Activated CD4-positive, alpha-beta memory T cell treated with anti-CD3 and anti-CD28 coated beads for 36 hours (primary cell): Measurements from ENCODE around the gene TSHR. TPM values are rescaled to one million over a fixed set of nuclear protein-coding genes. Genes with fewer than 3 reads are reported as not detected.
A peak's percentile ranks its signal among the peaks of the same experiment; 100 is the strongest.
"Not testable (repeated sequence)": the region's sequence is repeated elsewhere in the genome, so short reads cannot be mapped to it uniquely, and the experiment has no call there.

Experiments used
- CTCF ChIA-PET: fragments of 350-600 bp; sonication (Branson Sonifier 250); formaldehyde crosslinking; loops from one replicate; lab custom pipeline; 2021; ENCODE audit warnings: antibody characterized with exemption, inconsistent platforms; lab: Charles Lee
- POLR2A ChIA-PET: fragments of 350-600 bp; sonication (Branson Sonifier 250); formaldehyde crosslinking; loops from one replicate; lab custom pipeline; 2021; ENCODE audit warnings: antibody characterized with exemption; lab: Charles Lee
- DNase-seq: peaks from one replicate; pipeline ENCODE4 v3.0.0-alpha.2; 2020
- H3K27ac Mint-ChIP-seq: one replicate; pipeline ENCODE4 v1.8.0; 2021; ENCODE audit warnings: mixed read lengths
- H3K27me3 Mint-ChIP-seq: one replicate; pipeline ENCODE4 v1.8.0; 2021; ENCODE audit warnings: mixed read lengths
- H3K36me3 Mint-ChIP-seq: one replicate; pipeline ENCODE4 v1.8.0; 2021; ENCODE audit warnings: mixed read lengths
- H3K4me1 Mint-ChIP-seq: one replicate; pipeline ENCODE4 v1.8.0; 2021; ENCODE audit warnings: low read depth, mixed read lengths
- H3K4me3 Mint-ChIP-seq: one replicate; pipeline ENCODE4 v1.8.0; 2021; ENCODE audit warnings: mild to moderate bottlenecking, mixed read lengths
- H3K9me3 Mint-ChIP-seq: one replicate; pipeline ENCODE4 v1.8.0; 2021; ENCODE audit warnings: mixed read lengths
- intact Hi-C: fragments of 100-400 bp; cut with micrococcal nuclease; formaldehyde crosslinking; loops from one replicate; pipeline ENCODE4 v1.15.1; 2023
- total RNA-seq, 2 experiments: library from RNA; stranded (reverse); gene quantifications; one replicate each; pipeline ENCODE4 v1.2.3, GENCODE V29; 2021

TSHR gene
- total RNA-seq = not detected

DNA sequence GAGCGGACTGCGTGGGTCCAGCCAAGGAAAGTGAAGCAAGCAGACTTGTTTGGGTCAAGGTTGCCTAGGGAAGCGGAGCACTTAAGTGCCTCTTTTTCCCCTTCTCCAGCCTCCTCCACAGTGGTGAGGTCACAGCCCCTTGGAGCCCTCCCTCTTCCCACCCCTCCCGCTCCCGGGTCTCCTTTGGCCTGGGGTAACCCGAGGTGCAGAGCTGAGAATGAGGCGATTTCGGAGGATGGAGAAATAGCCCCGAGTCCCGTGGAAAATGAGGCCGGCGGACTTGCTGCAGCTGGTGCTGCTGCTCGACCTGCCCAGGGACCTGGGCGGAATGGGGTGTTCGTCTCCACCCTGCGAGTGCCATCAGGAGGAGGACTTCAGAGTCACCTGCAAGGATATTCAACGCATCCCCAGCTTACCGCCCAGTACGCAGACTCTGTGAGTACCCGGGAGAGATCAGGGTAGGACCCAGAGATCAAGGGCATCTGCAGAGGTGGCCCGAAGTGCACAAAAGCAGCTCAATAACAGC is at the start of gene TSHR:
Gene TSHR, plus strand, starts transcription at position 206 of the 526 bp plus-strand sequence. Its CDS starts 60 bp downstream, at position 266.
- ChIA-PET CTCF (interaction anchor here (0.8 to 7.3 kb wide), 11 partner anchors 12 to 509 kb away, joined by 3 to 112 read pairs (median 7); partner anchors contain the start of gene CEP128), POLR2A (interaction anchor here (0.9 kb wide), 1 partner anchor 13 kb away, joined by 3 read pairs; no protein-coding TSS in a partner anchor)
- peaks cover 7% of the 10 kb centered on the region for H3K27me3 Mint-ChIP-seq
- intact Hi-C loops = loop anchor here (1.0 to 2.0 kb wide), 4 partner anchors 32 to 509 kb away; no protein-coding TSS in a partner anchor
- no peak for DNase-seq
- H3K4me1 Mint-ChIP-seq = peaks cover 38% of the 10 kb centered on the region
- peak within 1 kb of the TSS; percentile 73 for H3K4me3 Mint-ChIP-seq
- no peaks in the 10 kb centered on the region for H3K9me3 Mint-ChIP-seq
- H3K36me3 Mint-ChIP-seq = no peaks in the 10 kb centered on the region
- H3K27ac Mint-ChIP-seq = no peak within 1 kb of the TSS

DNA sequence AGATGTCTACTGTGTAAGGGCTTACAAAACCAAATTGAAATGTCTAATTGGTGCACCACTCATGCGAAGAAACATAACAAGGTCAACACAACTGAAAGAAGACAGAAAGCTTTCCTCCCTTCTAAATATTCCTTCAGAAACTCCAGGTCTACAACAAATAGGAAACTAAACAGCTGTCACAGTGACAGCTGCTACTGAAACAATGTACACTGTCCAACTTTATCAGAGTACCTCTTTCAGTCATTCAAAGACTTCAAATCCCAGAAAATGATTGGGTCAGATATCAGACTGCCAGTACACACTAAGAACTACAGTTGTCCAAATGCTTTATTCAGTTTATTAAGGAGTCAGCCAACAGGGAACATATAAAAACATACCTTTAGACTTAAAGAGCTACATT is 49.1 kb upstream of the TSHR start:
- peaks cover 21% of the 10 kb centered on the region for H3K36me3 Mint-ChIP-seq
- peaks cover 13% of the 10 kb centered on the region for H3K4me1 Mint-ChIP-seq
- intact Hi-C loops = no loop called here
- DNase-seq = no peak
- no peaks in the 10 kb centered on the region for H3K27me3 Mint-ChIP-seq
- CTCF ChIA-PET = no interaction called here
- POLR2A ChIA-PET = no interaction called here
- no peak overlapping the region for H3K27ac Mint-ChIP-seq
- no peaks in the 10 kb centered on the region for H3K9me3 Mint-ChIP-seq
- H3K4me3 Mint-ChIP-seq = no peak overlapping the region

DNA sequence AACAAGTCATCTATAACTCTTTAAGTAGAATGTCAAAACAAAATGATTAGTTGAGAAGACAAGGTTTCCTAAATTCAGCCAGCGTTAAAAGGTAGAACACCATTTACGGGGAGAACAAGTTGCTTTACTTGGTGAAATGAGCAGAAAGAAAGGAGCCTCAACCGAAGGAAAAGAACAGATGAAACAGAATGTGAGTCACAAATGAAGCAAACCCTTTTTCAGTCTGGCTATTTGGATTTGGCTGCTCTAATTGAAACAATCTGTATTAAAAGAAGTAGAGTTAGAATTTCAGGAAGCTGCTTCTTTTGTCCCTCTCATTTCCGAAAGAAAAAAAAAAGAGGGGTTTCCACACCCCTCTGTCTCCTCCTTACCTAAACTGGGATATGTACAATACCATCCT is 48.5 kb upstream of the TSHR start:
- intact Hi-C loops = no loop called here
- ChIA-PET POLR2A (no interaction called here), CTCF (no interaction called here)
- Mint-ChIP-seq H3K36me3 (peaks cover 19% of the 10 kb centered on the region), H3K4me3 (no peak overlapping the region), H3K27ac (no peak overlapping the region), H3K27me3 (no peaks in the 10 kb centered on the region), H3K9me3 (no peaks in the 10 kb centered on the region), H3K4me1 (peaks cover 8% of the 10 kb centered on the region)
- DNase-seq = no peak

DNA sequence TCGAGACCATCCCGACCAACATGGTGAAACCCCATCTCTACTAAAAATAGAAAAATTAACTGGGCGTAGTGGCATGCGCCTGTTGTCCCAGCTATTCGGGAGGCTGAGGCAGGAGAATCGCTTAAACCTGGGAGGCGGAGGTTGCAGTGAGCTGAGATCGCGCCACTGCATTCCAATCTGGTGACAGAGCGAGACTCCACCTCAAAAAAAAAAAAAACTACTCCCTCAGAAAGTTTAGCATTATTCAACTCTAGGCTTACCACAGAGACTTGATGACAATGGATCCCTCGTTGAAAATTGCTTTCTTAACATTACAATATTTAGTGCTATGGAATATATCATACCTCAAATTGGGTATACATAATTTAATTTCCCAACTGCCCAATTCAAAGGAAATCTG is 43.4 kb upstream of the TSHR start:
- peaks cover 28% of the 10 kb centered on the region for H3K36me3 Mint-ChIP-seq
- H3K9me3 Mint-ChIP-seq, H3K27me3 Mint-ChIP-seq, H3K4me3 Mint-ChIP-seq, DNase-seq, intact Hi-C loops, H3K27ac Mint-ChIP-seq, H3K4me1 Mint-ChIP-seq, CTCF ChIA-PET, POLR2A ChIA-PET: not testable (repeated sequence)

DNA sequence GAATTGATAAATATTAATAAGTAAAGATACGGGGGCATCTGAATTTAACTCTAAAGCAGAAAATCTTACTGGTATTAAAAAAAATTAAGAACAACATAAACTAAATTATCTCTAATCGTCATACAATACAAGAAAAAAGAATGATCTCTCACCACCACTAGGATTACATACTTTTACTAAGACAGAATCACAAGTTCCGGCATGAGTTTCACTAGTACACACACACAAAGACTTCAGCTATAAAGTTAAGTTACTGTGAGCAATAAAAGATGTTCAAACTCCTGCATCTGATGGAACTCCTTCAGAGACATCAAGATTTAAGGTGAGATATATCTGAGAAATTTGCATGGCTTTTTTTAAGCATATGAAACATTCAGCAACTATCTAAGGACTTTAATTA is 35.8 kb upstream of the TSHR start:
- intact Hi-C loops = no loop called here

DNA sequence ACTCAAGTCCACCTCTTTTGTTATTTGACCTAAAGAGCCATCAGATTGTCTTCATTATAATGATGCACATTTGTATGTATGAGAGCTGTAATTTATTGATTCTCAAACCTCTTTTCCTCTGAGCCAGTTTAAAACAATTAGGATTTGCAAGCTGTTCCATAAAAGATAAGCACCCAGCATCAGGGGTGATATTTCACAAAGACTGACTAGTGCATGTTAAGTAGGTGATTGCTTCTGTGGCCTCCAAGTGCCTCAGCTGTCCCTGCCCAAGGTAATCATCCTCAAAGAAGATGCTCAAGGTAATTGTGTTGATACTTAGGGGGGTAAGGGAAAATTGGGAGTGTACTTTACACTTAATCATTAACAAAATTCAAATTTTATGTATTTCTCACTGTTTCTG is 32.1 kb upstream of the TSHR start:
- Mint-ChIP-seq H3K27me3 (no peaks in the 10 kb centered on the region), H3K36me3 (peaks cover 9% of the 10 kb centered on the region), H3K9me3 (no peaks in the 10 kb centered on the region), H3K4me3 (no peak overlapping the region), H3K27ac (no peak overlapping the region), H3K4me1 (peaks cover 11% of the 10 kb centered on the region)
- ChIA-PET CTCF (interaction anchor here (1.1 to 1.5 kb wide), 2 partner anchors 9 to 64 kb away, joined by 3 to 6 read pairs; no protein-coding TSS in a partner anchor), POLR2A (no interaction called here)
- intact Hi-C loops = no loop called here
- no peak for DNase-seq

More for the DNA sequence above, 35.8 kb upstream of the TSHR start:
- H3K27ac Mint-ChIP-seq = no peak overlapping the region
- ChIA-PET POLR2A (no interaction called here), CTCF (no interaction called here)
- no peaks in the 10 kb centered on the region for H3K9me3 Mint-ChIP-seq
- no peaks in the 10 kb centered on the region for H3K27me3 Mint-ChIP-seq
- H3K36me3 Mint-ChIP-seq = peaks cover 17% of the 10 kb centered on the region
- no peak overlapping the region for H3K4me3 Mint-ChIP-seq
- no peak for DNase-seq
- H3K4me1 Mint-ChIP-seq = peaks cover 3% of the 10 kb centered on the region

DNA sequence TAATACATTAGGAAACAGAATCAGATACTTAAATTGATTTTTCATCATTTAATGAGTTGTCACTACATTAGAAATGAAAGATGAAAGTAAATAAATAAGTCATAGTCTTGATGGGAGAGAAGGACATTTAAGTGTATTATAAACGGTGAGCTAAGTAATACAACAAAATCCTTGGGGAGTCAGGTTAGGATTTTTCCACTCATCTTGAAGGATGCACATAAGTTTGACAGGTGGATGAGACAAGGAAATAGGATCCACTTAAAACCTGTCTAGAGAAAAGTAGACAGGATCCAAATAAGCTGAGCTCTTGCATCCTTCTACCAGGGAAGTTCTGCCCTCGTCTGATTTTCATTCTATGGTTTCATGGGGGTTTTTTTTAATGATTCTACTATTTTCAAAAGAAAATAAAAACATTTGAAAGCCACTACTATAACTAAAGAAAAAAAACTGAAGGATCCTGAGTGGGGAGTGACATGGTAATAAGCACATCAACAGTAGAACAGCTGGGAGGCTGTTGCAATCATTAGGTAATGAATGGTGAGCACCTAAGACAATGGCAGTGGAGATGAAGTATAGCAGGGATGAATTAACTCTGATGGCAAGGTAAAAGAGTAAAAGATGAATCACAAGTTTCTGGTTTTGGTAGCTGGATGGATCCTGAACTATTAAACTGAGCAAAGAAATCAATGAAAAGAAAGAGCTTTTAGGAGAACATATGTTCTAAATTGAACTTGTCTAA is 30.9 kb upstream of the TSHR start:
- no peak for DNase-seq
- no peak overlapping the region for H3K4me3 Mint-ChIP-seq
- peaks cover 12% of the 10 kb centered on the region for H3K36me3 Mint-ChIP-seq
- CTCF ChIA-PET = no interaction called here
- H3K4me1 Mint-ChIP-seq = peaks cover 11% of the 10 kb centered on the region
- no peaks in the 10 kb centered on the region for H3K9me3 Mint-ChIP-seq
- no peaks in the 10 kb centered on the region for H3K27me3 Mint-ChIP-seq
- POLR2A ChIA-PET = interaction anchor here (0.6 kb wide), 1 partner anchor 34 kb away, joined by 7 read pairs; no protein-coding TSS in a partner anchor
- intact Hi-C loops = no loop called here
- H3K27ac Mint-ChIP-seq = no peak overlapping the region

DNA sequence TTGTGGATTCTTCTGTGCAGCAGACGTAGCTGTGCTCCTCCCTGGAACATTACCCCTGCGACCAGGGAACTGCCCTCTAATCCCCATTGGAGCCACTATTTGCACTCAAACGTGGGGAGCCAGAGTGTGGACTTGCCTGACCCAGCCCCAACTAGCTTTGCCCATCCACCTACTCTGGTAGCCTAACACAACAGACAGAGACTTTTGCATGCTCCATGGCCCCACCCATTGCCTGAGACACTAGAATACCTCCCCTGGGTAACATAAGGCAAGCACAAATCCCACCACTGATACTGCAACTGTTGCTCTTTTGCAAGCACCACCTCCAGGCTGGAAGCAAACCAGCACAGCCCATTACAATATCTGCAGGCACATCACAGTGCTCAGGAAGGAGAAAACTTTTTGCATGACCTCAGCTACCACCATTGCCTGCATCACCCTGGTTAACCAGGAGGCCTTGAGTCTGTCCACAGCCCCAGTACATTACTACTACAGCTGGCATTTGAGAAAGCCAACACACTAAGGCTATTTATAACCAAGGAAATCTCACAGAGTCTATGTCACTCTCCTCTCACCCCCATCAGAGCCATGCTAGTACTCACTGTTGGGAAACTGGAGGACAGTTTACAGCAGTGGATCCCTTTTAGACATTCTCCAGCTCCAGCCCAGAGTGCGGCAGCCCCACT is 28.9 kb upstream of the TSHR start:
- ChIA-PET POLR2A (no interaction called here), CTCF (interaction anchor here (0.9 to 1.4 kb wide), 2 partner anchors 61 to 538 kb away, joined by 3 to 4 read pairs; no protein-coding TSS in a partner anchor)
- intact Hi-C loops = no loop called here
- no peak for DNase-seq
- Mint-ChIP-seq H3K4me1 (peaks cover 30% of the 10 kb centered on the region), H3K4me3 (no peak overlapping the region), H3K36me3 (peaks cover 19% of the 10 kb centered on the region), H3K9me3 (peaks cover 4% of the 10 kb centered on the region), H3K27me3 (no peaks in the 10 kb centered on the region), H3K27ac (no peak overlapping the region)

DNA sequence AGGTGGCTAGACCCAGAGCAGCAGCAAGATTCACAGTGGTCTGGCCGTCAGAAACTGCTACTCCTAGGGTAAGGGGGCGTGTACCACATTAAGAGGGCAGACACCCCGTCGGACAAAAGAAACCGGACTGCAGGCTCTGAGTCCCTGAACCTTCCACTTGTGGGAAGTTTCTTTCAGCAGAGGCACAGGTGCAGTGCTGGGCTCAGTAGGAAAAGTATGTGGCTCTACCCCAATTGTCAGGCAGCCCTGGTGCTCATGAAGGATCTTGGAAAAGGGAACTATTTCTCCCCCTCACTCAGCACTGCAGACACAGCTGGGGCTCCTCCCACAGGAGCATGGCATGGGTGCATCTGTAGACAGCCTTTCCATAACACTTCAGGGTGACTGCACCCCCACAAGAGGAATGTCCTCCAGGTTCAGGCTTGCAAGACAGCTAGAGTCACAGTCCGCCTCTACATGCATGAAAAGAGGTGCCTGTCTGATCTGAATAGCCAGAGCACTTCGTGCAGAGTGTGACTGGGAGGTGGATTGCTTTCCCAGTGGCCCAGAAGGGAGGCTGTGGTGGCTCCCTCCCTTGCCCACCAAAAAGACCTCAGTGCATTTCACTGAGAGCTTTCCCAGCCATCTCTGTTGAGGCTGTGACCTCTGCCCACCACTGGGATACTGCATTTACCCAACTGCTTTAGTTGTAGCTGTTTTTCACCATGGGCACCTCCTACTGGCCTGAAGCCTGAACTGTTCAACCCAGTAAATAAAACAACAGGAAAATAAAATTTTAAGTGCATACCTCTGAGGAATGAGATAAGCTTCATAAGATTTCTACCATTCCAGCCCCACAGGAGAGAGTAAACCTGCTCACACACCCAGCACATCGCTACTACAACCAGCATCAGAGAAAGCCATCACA is 28.1 kb upstream of the TSHR start:
- Mint-ChIP-seq H3K36me3 (peaks cover 25% of the 10 kb centered on the region), H3K4me3 (no peak overlapping the region), H3K9me3 (peaks cover 9% of the 10 kb centered on the region), H3K4me1 (peaks cover 38% of the 10 kb centered on the region), H3K27ac (no peak overlapping the region), H3K27me3 (no peaks in the 10 kb centered on the region)
- no peak for DNase-seq
- ChIA-PET CTCF (interaction anchor here (1.4 kb wide), 1 partner anchor 60 kb away, joined by 4 read pairs; no protein-coding TSS in a partner anchor), POLR2A (no interaction called here)
- intact Hi-C loops = no loop called here

DNA sequence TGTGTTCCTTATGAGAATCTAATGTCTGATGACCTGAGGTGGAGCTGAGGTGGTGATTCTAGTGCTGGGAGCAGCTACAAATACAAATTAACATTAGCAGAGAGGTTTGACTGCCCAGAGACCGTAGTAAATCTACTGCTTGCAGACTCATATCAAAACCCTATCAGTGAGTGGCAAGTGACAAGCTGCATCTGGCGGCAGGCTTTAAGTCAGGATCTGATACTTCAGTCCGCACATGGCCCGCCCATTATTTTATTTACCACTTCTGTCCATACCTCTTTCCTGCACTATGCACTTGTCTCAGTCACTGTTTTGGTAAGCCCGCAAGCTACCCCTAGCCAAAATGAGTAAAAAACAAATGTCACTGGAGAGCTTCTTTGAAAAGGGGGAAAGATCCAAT is 25.3 kb upstream of the TSHR start:
- no peak for DNase-seq
- Mint-ChIP-seq H3K27ac (peak overlapping the region; percentile 82), H3K36me3 (peaks cover 27% of the 10 kb centered on the region), H3K9me3 (peaks cover 9% of the 10 kb centered on the region), H3K4me1 (peaks cover 40% of the 10 kb centered on the region), H3K4me3 (peak overlapping the region; percentile 54), H3K27me3 (no peaks in the 10 kb centered on the region)
- intact Hi-C loops = no loop called here
- POLR2A ChIA-PET = interaction anchor here (2.6 kb wide), 1 partner anchor 11 kb away, joined by 29 read pairs; the partner anchor contains the start of gene CEP128
- CTCF ChIA-PET = interaction anchor here (0.5 to 1.8 kb wide), 4 partner anchors 57 to 245 kb away, joined by 3 to 6 read pairs (median 4); no protein-coding TSS in a partner anchor

DNA sequence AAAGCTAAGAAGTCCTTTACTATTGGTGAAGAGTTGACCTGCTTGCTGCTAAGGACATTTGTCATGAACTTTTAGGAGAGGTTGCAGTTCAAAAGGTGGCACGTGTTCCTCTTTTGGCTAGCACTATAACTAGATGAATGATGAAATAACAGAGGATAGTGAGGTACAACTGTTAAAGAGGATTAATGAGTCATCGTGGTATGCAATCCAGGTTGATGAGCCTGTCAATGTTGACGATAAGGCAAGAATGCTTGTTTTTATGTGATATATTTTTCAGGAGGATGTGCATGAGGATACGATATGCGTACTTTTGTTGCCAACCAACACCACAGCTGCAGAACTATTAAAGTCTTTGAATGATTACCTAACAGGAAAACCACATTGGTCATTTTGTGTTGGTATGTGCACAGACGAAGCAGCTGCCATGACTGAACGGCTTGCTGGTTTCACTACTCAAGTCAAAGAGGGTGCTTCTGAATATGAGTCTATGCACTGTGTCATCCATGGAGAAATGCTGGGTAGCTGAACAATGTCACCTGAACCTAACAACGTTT is 24.5 kb upstream of the TSHR start:
- Mint-ChIP-seq H3K27ac (peak overlapping the region; percentile 82), H3K36me3 (peaks cover 25% of the 10 kb centered on the region), H3K9me3 (peaks cover 9% of the 10 kb centered on the region), H3K4me1 (peaks cover 41% of the 10 kb centered on the region), H3K4me3 (peak overlapping the region; percentile 54), H3K27me3 (no peaks in the 10 kb centered on the region)
- peak; percentile 80 for DNase-seq
- CTCF ChIA-PET = interaction anchor here (1.0 to 1.8 kb wide), 4 partner anchors 57 to 239 kb away, joined by 3 to 9 read pairs (median 5); no protein-coding TSS in a partner anchor
- POLR2A ChIA-PET = interaction anchor here (0.7 to 2.6 kb wide), 3 partner anchors 11 to 290 kb away, joined by 3 to 29 read pairs (median 4); partner anchors contain the start of genes CEP128 and GTF2A1
- intact Hi-C loops = loop anchor here (1.0 kb wide), 9 partner anchors 10 to 344 kb away; partner anchors contain the start of gene CEP128
